ENCODE data around the gene STRADA. TPM values are rescaled to one million over a fixed set of nuclear protein-coding genes. Genes with fewer than 3 reads are reported as not detected.
A peak's percentile ranks its signal among the peaks of the same experiment; 100 is the strongest.

Gene STRADA
- total RNA-seq, 1 experiment from 2014 or later: 18.5 TPM

DNA sequence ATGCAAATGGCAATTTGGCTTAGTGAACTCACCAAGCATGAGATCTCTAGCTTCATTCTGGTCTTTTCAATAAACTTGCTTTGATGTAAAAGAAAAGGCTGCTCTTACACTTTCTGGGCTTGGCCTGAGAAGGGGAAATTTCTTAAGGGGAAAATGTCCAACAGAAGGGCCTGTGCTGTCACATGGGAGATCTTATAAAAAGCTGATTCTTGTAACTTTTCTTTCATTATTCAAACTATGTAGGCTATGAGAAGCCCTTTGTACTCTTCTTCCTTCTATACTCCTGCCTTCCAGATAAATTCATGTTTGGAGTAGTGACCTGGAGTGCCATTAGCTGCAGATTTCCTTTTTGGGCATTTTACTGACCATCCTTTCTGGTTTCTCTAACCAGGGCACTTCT is 58.6 kb downstream of the STRADA start:
- no peak for DNase-seq (ENCODE audit: low spot score)

DNA sequence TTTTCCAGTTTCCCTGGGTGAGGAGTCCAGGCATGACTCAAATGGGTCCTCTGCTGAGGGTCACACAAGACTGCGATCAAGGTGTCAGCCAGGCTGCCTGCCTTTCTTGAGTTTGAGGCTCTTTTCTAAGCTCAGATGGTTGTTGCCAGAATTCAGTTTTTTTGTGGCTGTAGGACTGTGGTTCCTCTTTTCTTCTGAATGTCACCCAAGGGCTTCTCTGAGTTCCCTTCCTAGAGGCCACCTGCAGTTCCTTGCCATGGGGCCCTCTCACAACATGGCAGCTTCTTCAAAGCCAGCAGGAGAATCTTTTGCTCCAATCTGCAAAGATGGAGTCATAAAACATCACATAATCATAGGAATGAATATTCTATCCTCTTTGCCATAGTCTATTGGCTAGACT is 59.2 kb downstream of the STRADA start:
- no peak for DNase-seq (ENCODE audit: low spot score)

DNA sequence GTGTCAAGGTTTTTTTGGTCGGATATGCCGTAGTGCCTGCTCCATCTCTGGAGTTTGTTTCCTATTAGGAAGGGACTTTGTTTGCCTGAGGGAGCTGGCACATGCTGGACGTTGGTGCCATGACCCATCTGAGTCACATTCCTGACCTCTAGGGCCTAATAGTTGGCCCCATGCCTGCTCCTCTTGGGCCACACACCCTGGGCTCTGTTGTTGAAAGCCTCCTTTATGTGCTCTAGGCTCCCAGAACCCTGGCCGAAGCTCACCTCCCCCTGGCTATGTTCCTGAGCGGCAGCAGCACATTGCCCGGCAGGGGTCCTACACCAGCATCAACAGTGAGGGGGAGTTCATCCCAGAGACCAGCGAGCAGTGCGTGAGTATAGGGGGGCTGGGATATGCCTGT is 60.1 kb downstream of the STRADA start:
- DNase-seq (ENCODE audit: low spot score): no peak

GRCh38 chr17:63680700-63681099 is 60.9 kb downstream of the STRADA start:
- no peak for DNase-seq (ENCODE audit: low spot score)

DNA sequence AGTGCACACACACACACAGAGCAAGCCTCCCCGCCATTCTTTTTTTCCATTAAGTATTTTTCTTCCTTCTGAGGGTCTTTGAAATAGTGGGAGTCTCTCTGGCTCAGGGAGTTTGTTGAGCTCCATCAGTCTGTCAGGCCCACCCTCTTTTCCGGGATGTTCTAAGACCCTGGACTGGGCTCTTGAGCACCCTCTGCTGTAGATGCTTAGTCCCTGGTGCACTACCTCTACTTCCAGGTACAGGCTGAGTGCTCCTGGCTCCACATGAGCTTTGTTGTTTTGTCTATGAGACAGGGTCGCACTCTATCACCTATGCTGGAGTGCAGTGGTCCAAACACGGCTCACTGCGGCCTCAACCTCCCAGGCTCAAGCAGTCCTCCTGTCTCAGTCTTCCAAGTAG is 62.4 kb downstream of the STRADA start:
- no peak for DNase-seq (ENCODE audit: low spot score)

DNA sequence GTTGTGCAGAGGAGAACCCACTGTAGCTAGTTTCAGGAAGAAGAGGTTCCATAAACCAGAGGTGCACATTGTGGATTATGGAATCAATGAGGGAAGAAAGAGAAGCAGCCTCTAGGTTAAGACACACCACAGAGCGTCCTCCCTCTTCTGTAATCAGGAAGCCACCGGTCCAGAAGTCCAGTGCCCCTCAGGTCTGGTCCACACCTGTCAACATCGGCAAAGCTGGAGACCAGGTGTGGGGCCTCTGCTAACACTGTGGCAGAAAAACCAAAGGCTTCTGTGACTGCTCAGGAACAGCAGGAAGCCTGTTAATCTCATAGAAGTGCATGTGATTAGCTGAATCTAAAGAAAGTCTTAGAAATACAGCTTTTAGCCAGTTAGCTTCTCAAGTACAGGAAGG is 65.0 kb downstream of the STRADA start:
- DNase-seq (ENCODE audit: low spot score): no peak

DNA sequence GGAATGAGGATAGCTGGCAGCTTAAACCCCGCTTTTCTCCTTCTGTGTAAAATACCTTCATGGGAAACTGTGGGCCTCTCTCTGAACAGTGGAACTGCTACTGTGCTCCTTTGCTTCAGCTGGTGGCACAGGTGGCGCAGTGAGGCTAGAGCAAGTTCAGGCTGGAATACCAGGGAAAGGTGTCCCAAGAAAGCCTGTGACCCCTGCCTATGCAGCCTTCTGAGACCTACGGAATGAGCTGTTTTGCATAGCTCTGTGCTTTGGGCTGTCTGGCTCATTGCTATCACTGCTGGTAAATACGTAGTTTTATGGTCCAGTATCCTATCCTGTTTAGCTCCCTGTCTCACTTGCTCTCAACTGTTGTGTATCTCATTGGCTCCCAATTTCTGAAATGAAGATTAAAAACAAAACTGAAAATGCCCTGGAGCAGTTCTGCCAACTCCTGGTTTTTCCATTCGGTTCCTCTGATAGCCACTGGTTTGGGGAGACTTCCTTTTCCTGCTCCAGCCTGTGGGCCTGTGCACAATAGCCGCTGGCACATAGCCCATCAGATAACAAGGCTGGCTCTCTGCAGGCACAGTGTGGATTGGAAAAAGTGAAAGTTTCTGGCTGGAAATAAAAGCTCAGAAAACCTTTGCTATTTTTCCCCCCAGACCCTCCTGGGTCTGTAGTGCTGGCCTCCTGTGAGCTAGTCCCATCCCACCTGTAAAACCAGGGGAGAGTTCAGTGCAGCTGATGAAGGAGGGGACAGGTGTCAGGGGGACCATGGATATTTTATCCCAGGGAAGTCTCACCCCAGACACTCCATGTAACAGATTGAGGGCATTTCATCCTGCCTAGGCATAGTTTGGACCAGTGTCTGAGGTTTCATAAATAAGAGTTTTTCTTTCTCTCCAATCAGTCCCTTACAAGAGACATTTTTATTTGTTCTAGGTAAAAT is 65.7 kb downstream of the STRADA start:
- DNase-seq (ENCODE audit: low spot score): peak; percentile 92

- DNase-seq (ENCODE audit: low spot score): no peak
Observed at GRCh38 chr17:63675231-63675606, 66.4 kb downstream of the STRADA start.

GRCh38 chr17:63672856-63673255 is 68.7 kb downstream of the STRADA start:
- no peak for DNase-seq (ENCODE audit: low spot score)

GRCh38 chr17:63665527-63666214 is 75.9 kb downstream of the STRADA start:
- no peak for DNase-seq (ENCODE audit: low spot score)

GRCh38 chr17:63659850-63660249 is 81.7 kb downstream of the STRADA start:
- DNase-seq (ENCODE audit: low spot score): no peak

DNA sequence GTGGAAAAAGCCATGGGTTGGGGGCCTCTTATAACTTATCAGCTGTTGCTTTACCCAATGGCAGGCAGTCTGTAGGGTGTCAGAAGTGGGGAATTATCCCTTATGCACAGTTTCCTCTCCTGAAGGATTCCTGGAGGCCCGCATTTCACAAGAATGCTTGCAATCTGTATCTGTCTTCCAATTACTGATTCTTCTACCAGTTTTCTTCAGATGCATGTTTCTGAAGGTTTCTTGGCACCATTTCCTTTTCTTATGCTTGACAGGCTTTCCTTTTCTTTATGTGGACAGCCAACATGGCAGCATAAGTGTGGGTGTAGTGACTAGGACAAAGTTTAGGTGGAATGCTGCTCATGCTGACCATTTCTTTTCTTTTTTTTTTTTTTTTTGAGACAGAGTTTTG is 83.2 kb downstream of the STRADA start:
- no peak for DNase-seq (ENCODE audit: low spot score)

- DNase-seq (ENCODE audit: low spot score): no peak
Observed at GRCh38 chr17:63657786-63658185, 83.8 kb downstream of the STRADA start.

DNA sequence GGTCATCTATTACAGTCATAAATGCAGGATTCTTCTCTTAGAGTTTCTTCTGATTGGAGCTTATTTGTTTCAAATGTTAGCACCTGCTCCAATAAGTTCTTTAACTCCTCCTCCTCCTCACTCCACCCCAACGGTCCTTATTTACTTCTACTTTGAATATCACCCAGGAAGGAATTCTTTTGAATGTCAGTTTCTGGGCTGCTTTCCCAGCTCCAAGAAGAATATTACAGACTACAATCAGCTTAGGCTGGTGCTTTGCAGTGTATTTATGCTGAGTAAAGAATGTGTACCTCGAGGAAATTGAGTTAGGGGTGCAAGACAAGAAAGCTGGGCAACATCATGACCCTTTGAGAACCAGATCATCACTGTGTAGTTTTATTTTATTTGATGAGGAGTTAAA is 88.5 kb downstream of the STRADA start:
- DNase-seq (ENCODE audit: low spot score): no peak

Other genes with a start within 250 kb of the STRADA start
- gene KCNH6, start 218.4 kb downstream of the STRADA start, total RNA-seq (2014; rRNA removed; shearing (Covaris generic)): not detected in 2 replicates
- 50.6 and 62.2 TPM in 2 replicates for gene DCAF7, start 191.3 kb downstream of the STRADA start, total RNA-seq (2014; rRNA removed; shearing (Covaris generic))
- 20.7 and 28.1 TPM in 2 replicates for gene TACO1, start 140.9 kb downstream of the STRADA start, total RNA-seq (2014; rRNA removed; shearing (Covaris generic))
- 13.9 and 17.9 TPM in 2 replicates for gene MAP3K3, start 119.4 kb downstream of the STRADA start, total RNA-seq (2014; rRNA removed; shearing (Covaris generic))
- gene LIMD2, start 41.7 kb downstream of the STRADA start, total RNA-seq (2014; rRNA removed; shearing (Covaris generic)): 20.3 and 27.8 TPM in 2 replicates
- 50.4 and 69.3 TPM in 2 replicates for gene CCDC47, start 31.8 kb upstream of the STRADA start, total RNA-seq (2014; rRNA removed; shearing (Covaris generic))
- gene DDX42, start 32.4 kb upstream of the STRADA start, total RNA-seq (2014; rRNA removed; shearing (Covaris generic)): 21.0 and 30.5 TPM in 2 replicates
- 64.8 and 71.7 TPM in 2 replicates for gene PSMC5, start 85.6 kb upstream of the STRADA start, total RNA-seq (2014; rRNA removed; shearing (Covaris generic))
- gene FTSJ3, start 85.9 kb upstream of the STRADA start, total RNA-seq (2014; rRNA removed; shearing (Covaris generic)): 95.5 and 124 TPM in 2 replicates
- 86.3 and 152 TPM in 2 replicates for gene SMARCD2, start 100.9 kb upstream of the STRADA start, total RNA-seq (2014; rRNA removed; shearing (Covaris generic))
- gene CSH2, start 131.9 kb upstream of the STRADA start, total RNA-seq (2014; rRNA removed; shearing (Covaris generic)): not detected in 2 replicates
- not detected in 2 replicates for gene GH2, start 140.1 kb upstream of the STRADA start, total RNA-seq (2014; rRNA removed; shearing (Covaris generic))
- not detected in 2 replicates for gene CSH1, start 154.8 kb upstream of the STRADA start, total RNA-seq (2014; rRNA removed; shearing (Covaris generic))
- gene CSHL1, start 169.5 kb upstream of the STRADA start, total RNA-seq (2014; rRNA removed; shearing (Covaris generic)): not detected in 2 replicates
- not detected in 2 replicates for gene GH1, start 177.0 kb upstream of the STRADA start, total RNA-seq (2014; rRNA removed; shearing (Covaris generic))
- gene CD79B, start 190.5 kb upstream of the STRADA start, total RNA-seq (2014; rRNA removed; shearing (Covaris generic)): 1.1 TPM in 1 of 2 replicates, not detected in the other
- gene SCN4A, start 231.1 kb upstream of the STRADA start, total RNA-seq (2014; rRNA removed; shearing (Covaris generic)): 0.02 TPM in 2 replicates

Data from H4 (cell line).